Suprapubic skin (tissue), 4 donors: Measurements from ENCODE around the gene ITGA1. TPM values are rescaled to one million over a fixed set of nuclear protein-coding genes. Genes with fewer than 3 reads are reported as not detected.
A peak's percentile ranks its signal among the peaks of the same experiment; 100 is the strongest.

Source experiments
- DNase-seq, 2 donors: peaks; one replicate each; pipeline ENCODE4 v3.0.0-alpha.2; 2019; ENCODE audit warnings: low spot score in 2 of 2
- H3K27ac ChIP-seq: fragments of 200-600 bp; sonication (generic); one replicate; pipeline ENCODE4 v1.5.1; 2019
- H3K27me3 ChIP-seq: fragments of 200-600 bp; sonication (generic); one replicate; pipeline ENCODE4 v1.5.1; 2019
- H3K36me3 ChIP-seq: fragments of 200-600 bp; sonication (generic); one replicate; pipeline ENCODE4 v1.5.1; 2019
- H3K4me1 ChIP-seq: fragments of 200-600 bp; sonication (generic); one replicate; pipeline ENCODE4 v1.5.1; 2019
- H3K4me3 ChIP-seq: fragments of 200-600 bp; sonication (generic); one replicate; pipeline ENCODE4 v1.5.1; 2019; ENCODE audit warnings: mild to moderate bottlenecking
- H3K9me3 ChIP-seq: fragments of 200-600 bp; sonication (generic); one replicate; pipeline ENCODE4 v1.5.1; 2019
- EP300 ChIP-seq: sonication (generic); formaldehyde crosslinking; IDR thresholded peaks from one replicate; pipeline ENCODE4 v1.6.1; 2017; ENCODE audit warnings: antibody characterized with exemption
- POLR2A ChIP-seq, 2 donors: fragments of 450-650 bp; IDR thresholded peaks; one replicate each; pipeline ENCODE4 v1.6.1; 2017; ENCODE audit warnings: antibody characterized with exemption in 2 of 2, mild to moderate bottlenecking in 2 of 2, moderate library complexity in 2 of 2
- POLR2AphosphoS5 ChIP-seq, 3 donors: sonication (generic); formaldehyde crosslinking; IDR thresholded peaks; one replicate each; pipeline ENCODE4 v1.6.1; 2017; ENCODE audit warnings: antibody characterized with exemption in 3 of 3
- WGBS: methylation state at CpG from one replicate; pipeline ENCODE4 v1.1.5; 2018; 5-methylcytosine and 5-hydroxymethylcytosine counted together
- total RNA-seq, 4 donors: library from RNA; depleted of rRNA; stranded (reverse); fragments of >200 nt; gene quantifications; one replicate each; pipeline ENCODE4 v1.1.0, GENCODE V29; 2016
- TF ChIP-seq, protein P1 (sequence below), 2 donors: fragments of 200-600 bp in 1 of 2; fragments of 450-650 bp in 1 of 2; sonication (generic) in 1 of 2; IDR thresholded peaks; one replicate each; pipeline ENCODE4 v1.5.1; 2016 to 2019; ENCODE audit warnings: antibody characterized with exemption in 2 of 2, mild to moderate bottlenecking in 1 of 2, moderate library complexity in 1 of 2

Gene ITGA1
- total RNA-seq, 4 donors from 2014 or later: 2.4 to 9.8 (median 5.9) TPM

DNA sequence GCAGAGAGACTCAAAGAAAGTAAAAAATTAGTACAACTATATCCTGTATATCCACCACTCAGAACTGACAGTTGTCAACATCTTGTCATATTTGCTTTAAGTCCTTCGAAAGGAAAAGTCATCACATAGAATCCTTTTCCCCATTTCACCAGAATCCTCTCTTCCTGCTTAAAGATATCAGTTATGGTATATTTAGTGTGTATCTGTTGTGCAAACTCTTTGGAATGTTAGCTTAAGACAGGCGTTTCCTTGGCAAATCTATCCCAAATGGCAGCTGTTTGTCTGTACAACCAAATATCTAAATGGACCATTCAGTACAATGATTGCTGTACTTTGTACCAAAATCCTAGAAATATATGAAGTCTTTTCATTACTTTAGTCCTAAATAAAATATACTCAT lies 98.5 kb downstream of the ITGA1 start:
- DNase-seq: no peak
- no peak overlapping the region for H3K27ac ChIP-seq
- no peaks in the 10 kb centered on the region for H3K4me1 ChIP-seq
- H3K4me3 ChIP-seq: no peak overlapping the region
- H3K36me3 ChIP-seq: peaks cover 7% of the 10 kb centered on the region
- H3K9me3 ChIP-seq: no peaks in the 10 kb centered on the region
- WGBS: 77% methylated on average over 2 of the region's 2 CpGs
- no peaks in the 10 kb centered on the region for H3K27me3 ChIP-seq
- no peak for TF ChIP-seq POLR2AphosphoS5 (IDR thresholded peaks at IDR 0.05)
- TF ChIP-seq, protein P1, sequence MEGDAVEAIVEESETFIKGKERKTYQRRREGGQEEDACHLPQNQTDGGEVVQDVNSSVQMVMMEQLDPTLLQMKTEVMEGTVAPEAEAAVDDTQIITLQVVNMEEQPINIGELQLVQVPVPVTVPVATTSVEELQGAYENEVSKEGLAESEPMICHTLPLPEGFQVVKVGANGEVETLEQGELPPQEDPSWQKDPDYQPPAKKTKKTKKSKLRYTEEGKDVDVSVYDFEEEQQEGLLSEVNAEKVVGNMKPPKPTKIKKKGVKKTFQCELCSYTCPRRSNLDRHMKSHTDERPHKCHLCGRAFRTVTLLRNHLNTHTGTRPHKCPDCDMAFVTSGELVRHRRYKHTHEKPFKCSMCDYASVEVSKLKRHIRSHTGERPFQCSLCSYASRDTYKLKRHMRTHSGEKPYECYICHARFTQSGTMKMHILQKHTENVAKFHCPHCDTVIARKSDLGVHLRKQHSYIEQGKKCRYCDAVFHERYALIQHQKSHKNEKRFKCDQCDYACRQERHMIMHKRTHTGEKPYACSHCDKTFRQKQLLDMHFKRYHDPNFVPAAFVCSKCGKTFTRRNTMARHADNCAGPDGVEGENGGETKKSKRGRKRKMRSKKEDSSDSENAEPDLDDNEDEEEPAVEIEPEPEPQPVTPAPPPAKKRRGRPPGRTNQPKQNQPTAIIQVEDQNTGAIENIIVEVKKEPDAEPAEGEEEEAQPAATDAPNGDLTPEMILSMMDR (IDR thresholded peaks at IDR 0.05): no peak
- TF ChIP-seq EP300: no peak
- TF ChIP-seq POLR2A (IDR thresholded peaks at IDR 0.05): no peak

- Histone ChIP-seq H3K27me3 (no peaks in the 10 kb centered on the region), H3K36me3 (peaks cover 7% of the 10 kb centered on the region), H3K27ac (no peak overlapping the region), H3K4me1 (no peaks in the 10 kb centered on the region), H3K4me3 (no peak overlapping the region), H3K9me3 (no peaks in the 10 kb centered on the region)
- WGBS: 84% methylated on average over 2 of the region's 2 CpGs
- no peak for DNase-seq
- no peak for TF ChIP-seq EP300
- no peak for TF ChIP-seq POLR2AphosphoS5 (IDR thresholded peaks at IDR 0.05)
- no peak for TF ChIP-seq POLR2A (IDR thresholded peaks at IDR 0.05)
- TF ChIP-seq, protein P1 (IDR thresholded peaks at IDR 0.05): no peak
These were observed 99.3 kb downstream of the ITGA1 start for GRCh38 chr5:52887066-52887465.

- Histone ChIP-seq H3K27me3 (no peaks in the 10 kb centered on the region), H3K4me3 (no peak overlapping the region), H3K4me1 (no peaks in the 10 kb centered on the region), H3K27ac (no peak overlapping the region), H3K36me3 (peaks cover 7% of the 10 kb centered on the region), H3K9me3 (no peaks in the 10 kb centered on the region)
- WGBS: 91% methylated on average over 5 of the region's 5 CpGs
- no peak for TF ChIP-seq POLR2A (IDR thresholded peaks at IDR 0.05)
- TF ChIP-seq, protein P1 (IDR thresholded peaks at IDR 0.05): no peak
- no peak for TF ChIP-seq EP300
- TF ChIP-seq POLR2AphosphoS5 (IDR thresholded peaks at IDR 0.05): no peak
- DNase-seq: no peak
These were observed 100.6 kb downstream of the ITGA1 start for GRCh38 chr5:52888363-52888762.

GRCh38 chr5:52892242-52892878 lies 104.6 kb downstream of the ITGA1 start:
- WGBS: 69% methylated on average over 6 of the region's 6 CpGs
- DNase-seq: no peak
- no peak overlapping the region for H3K27ac ChIP-seq
- H3K4me1 ChIP-seq: peaks cover 11% of the 10 kb centered on the region
- H3K9me3 ChIP-seq: no peaks in the 10 kb centered on the region
- TF ChIP-seq, protein P1 (IDR thresholded peaks at IDR 0.05): no peak
- TF ChIP-seq POLR2AphosphoS5 (IDR thresholded peaks at IDR 0.05) (no peak), EP300 (no peak)
- H3K27me3 ChIP-seq: no peaks in the 10 kb centered on the region
- H3K36me3 ChIP-seq: peaks cover 7% of the 10 kb centered on the region
- H3K4me3 ChIP-seq: no peak overlapping the region

GRCh38 chr5:52893105-52893504 lies 105.4 kb downstream of the ITGA1 start:
- H3K27me3 ChIP-seq: no peaks in the 10 kb centered on the region
- TF ChIP-seq POLR2AphosphoS5 (IDR thresholded peaks at IDR 0.05) (no peak), EP300 (no peak), POLR2A (IDR thresholded peaks at IDR 0.05) (no peak)
- peaks cover 11% of the 10 kb centered on the region for H3K4me1 ChIP-seq
- H3K27ac ChIP-seq: no peak overlapping the region
- H3K9me3 ChIP-seq: no peaks in the 10 kb centered on the region
- DNase-seq: no peak
- peaks cover 5% of the 10 kb centered on the region for H3K36me3 ChIP-seq
- no peak overlapping the region for H3K4me3 ChIP-seq

DNA sequence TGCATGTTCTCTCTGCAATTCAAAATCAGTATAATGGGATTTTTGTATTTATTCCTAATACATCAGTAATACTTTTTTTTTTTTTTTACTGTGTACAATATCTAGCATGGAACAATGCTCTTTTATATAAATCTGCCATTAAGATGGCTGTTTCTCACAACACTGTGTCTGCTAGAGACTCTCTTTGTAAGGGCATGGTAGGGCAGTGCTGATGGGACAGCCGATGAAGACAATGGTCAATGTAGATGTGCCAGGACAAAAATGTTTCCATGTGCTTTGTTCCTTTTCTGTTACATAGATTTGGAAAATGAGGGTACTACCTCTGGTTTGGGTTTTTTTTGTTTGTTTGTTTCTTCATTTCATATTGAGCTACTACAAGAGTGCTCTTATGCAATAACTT lies 106.1 kb downstream of the ITGA1 start:
- DNase-seq: no peak
- 70% methylated on average over 1 of the region's 1 CpG for WGBS
- no peak overlapping the region for H3K4me3 ChIP-seq
- H3K27ac ChIP-seq: peak overlapping the region; percentile 43
- no peaks in the 10 kb centered on the region for H3K27me3 ChIP-seq
- H3K9me3 ChIP-seq: no peaks in the 10 kb centered on the region
- H3K36me3 ChIP-seq: no peaks in the 10 kb centered on the region
- no peak for TF ChIP-seq POLR2AphosphoS5 (IDR thresholded peaks at IDR 0.05)
- TF ChIP-seq, protein P1 (IDR thresholded peaks at IDR 0.05): no peak
- TF ChIP-seq EP300: no peak
- TF ChIP-seq POLR2A (IDR thresholded peaks at IDR 0.05): no peak
- peaks cover 11% of the 10 kb centered on the region for H3K4me1 ChIP-seq
